K562 (cell line): ENCODE measurements around the gene CWC22. TPM values are rescaled to one million over a fixed set of nuclear protein-coding genes. Genes with fewer than 3 reads are reported as not detected.

Experiments used
- ATAC-seq: fragments of 200-7000 bp; cut with Tn5 transposase; 3 replicates; pipeline ENCODE4 v1.9.1; 2020; ENCODE audit warnings: moderate library complexity
- BruUV-seq: library from RNA; stranded (reverse); fragments of 400-500 nt; replicated peaks from 2 replicates; lab custom pipeline; 2021; lab: Mats Ljungman, UMichigan
- CTCF ChIA-PET: fragments of 300-600 bp; formaldehyde crosslinking; extraction: SDS; loops from one replicate; lab custom pipeline; 2021; ENCODE audit warnings: low intra/inter-chr PET ratio; lab: Yijun Ruan, JAX
- POLR2A ChIA-PET: fragments of 300-600, 350-650 bp; sonication (Branson Sonifier 250); formaldehyde crosslinking; extraction: SDS; loops from one replicate; lab custom pipeline; 2021; ENCODE audit warnings: antibody characterized with exemption, inconsistent platforms; lab: Yijun Ruan, JAX
- DNase-seq, 4 experiments: peaks; one replicate each; pipeline versions ENCODE4 v3.0.0 to v3.0.0-alpha.2; 2011 to 2018; ENCODE audit warnings: low spot score in 3 of 4, mixed read lengths in 3 of 4; ENCODE audit errors: extremely low read depth in 1 of 4
- FAIRE-seq: peaks from 2 replicates; lab custom pipeline; 2011; peaks lifted over from hg19 to GRCh38; lab: Jason Lieb, UNC
- H2AFZ ChIP-seq: 2 replicates; pipeline ENCODE4 v1.6.0; 2011; ENCODE audit warnings: low read depth, low read length, control low read depth, inconsistent platforms
- H3K27ac ChIP-seq: fragments of 200-600 bp; 3 replicates; pipeline ENCODE4 v1.8.0; 2011; ENCODE audit warnings: low read depth, mild to moderate bottlenecking, control low read depth, inconsistent platforms, low read length, moderate library complexity, mixed read lengths; ENCODE audit errors: extremely low read depth
- H3K27me3 ChIP-seq, 2 experiments: fragments of 300-600 bp in 1 of 2; 2 replicates in 1 of 2; 3 replicates in 1 of 2; pipeline versions ENCODE4 v1.6.0 to v1.8.0; 2011; ENCODE audit warnings: inconsistent platforms in 2 of 2, low read length in 2 of 2, mild to moderate bottlenecking in 1 of 2, mixed read lengths in 1 of 2, moderate library complexity in 1 of 2; ENCODE audit not compliant: control insufficient read depth in 2 of 2, insufficient read depth in 2 of 2
- H3K36me3 ChIP-seq: fragments of 300-600 bp; 3 replicates; pipeline ENCODE4 v1.8.0; 2011; ENCODE audit warnings: mild to moderate bottlenecking, low read length, inconsistent platforms; ENCODE audit not compliant: control insufficient read depth, insufficient read depth
- H3K4me1 ChIP-seq, 2 experiments: fragments of 200-600 bp in 1 of 2; replicated peaks in 1 of 2; 2 replicates in 1 of 2; 3 replicates in 1 of 2; pipeline versions ENCODE4 v1.5.1 to v1.8.0; 2011; ENCODE audit warnings: inconsistent platforms in 2 of 2, low read length in 2 of 2, mild to moderate bottlenecking in 1 of 2, mixed read lengths in 1 of 2, moderate library complexity in 1 of 2; ENCODE audit not compliant: control insufficient read depth in 2 of 2, insufficient read depth in 2 of 2
- H3K4me2 ChIP-seq: 2 replicates; pipeline ENCODE4 v1.6.1; 2011; ENCODE audit warnings: low read length, control low read depth, inconsistent platforms, mixed read lengths; ENCODE audit not compliant: insufficient read depth
- H3K4me3 ChIP-seq: fragments of 200-600 bp; sonication (generic), shearing (Covaris generic); 2 replicates; pipeline ENCODE4 v1.5.1; 2016; ENCODE audit warnings: control low read depth, inconsistent platforms
- H3K79me2 ChIP-seq: fragments of 200-600 bp; 3 replicates; pipeline ENCODE4 v1.8.0; 2011; ENCODE audit warnings: low read length, inconsistent platforms; ENCODE audit not compliant: control insufficient read depth, insufficient read depth
- H3K9ac ChIP-seq, 2 experiments: 2 replicates each; pipeline versions ENCODE4 v1.6.0 to v1.6.1; 2011; ENCODE audit warnings: low read depth in 2 of 2, low read length in 2 of 2, control low read depth in 1 of 2, inconsistent platforms in 1 of 2, mild to moderate bottlenecking in 1 of 2, mixed read lengths in 1 of 2; ENCODE audit not compliant: insufficient read depth in 1 of 2
- H3K9me1 ChIP-seq: one replicate; pipeline ENCODE4 v1.6.0; 2011; ENCODE audit warnings: inconsistent platforms, mild to moderate bottlenecking, low read length, moderate library complexity; ENCODE audit not compliant: control insufficient read depth, insufficient read depth
- H3K9me3 ChIP-seq: replicated peaks from 2 replicates; pipeline ENCODE4 v1.5.1; 2011; ENCODE audit warnings: low read depth, low read length, inconsistent platforms; ENCODE audit not compliant: control insufficient read depth, insufficient read depth
- H4K20me1 ChIP-seq: replicated peaks from 2 replicates; pipeline ENCODE4 v1.6.1; 2011; ENCODE audit warnings: low read length, inconsistent platforms, mixed read lengths; ENCODE audit not compliant: control insufficient read depth, insufficient read depth
- CBFA2T2 ChIP-seq: fragments of 450-650 bp; conservative IDR thresholded peaks from 2 replicates; pipeline ENCODE4 v1.6.1; 2017; ENCODE audit warnings: mild to moderate bottlenecking
- MED1 ChIP-seq: sonication (generic); formaldehyde crosslinking; IDR thresholded peaks from 2 replicates; pipeline ENCODE4 v1.8.1; 2023; ENCODE audit warnings: missing genetic modification reagents, borderline replicate concordance
- ZNF318 ChIP-seq, 2 experiments: fragments of 450-650 bp; IDR thresholded peaks; 2 replicates each; pipeline ENCODE4 v1.6.1; 2016; ENCODE audit warnings: mild to moderate bottlenecking in 2 of 2, borderline replicate concordance in 1 of 2, low read depth in 1 of 2, moderate library complexity in 1 of 2
- ZNF407 ChIP-seq: fragments of 450-650 bp; IDR thresholded peaks from 2 replicates; pipeline ENCODE4 v1.6.1; 2016; ENCODE audit warnings: low read depth
- ZSCAN32 ChIP-seq: fragments of 450-650 bp; formaldehyde crosslinking; IDR thresholded peaks from 2 replicates; pipeline ENCODE4 v1.4.0; 2020; ENCODE audit warnings: mild to moderate bottlenecking, moderate library complexity
- WGBS: fragments of 100-300 bp; shearing (Covaris generic); methylation state at CpG from one replicate; pipeline ENCODE4 v1.1.6; 2016; ENCODE audit warnings: low coverage, mixed read lengths; ENCODE audit not compliant: insufficient coverage; ENCODE audit errors: missing lambda C conversion rate; 5-methylcytosine and 5-hydroxymethylcytosine counted together
- in situ Hi-C: fragments of 300-500 bp; cut with MboI; formaldehyde crosslinking; loops from 4 replicates; pipeline ENCODE4 v1.15.0; 2018; ENCODE audit warnings: inconsistent platforms, mixed read lengths
- intact Hi-C: fragments of 100-400 bp; cut with micrococcal nuclease; formaldehyde crosslinking; loops from 2 replicates; pipeline ENCODE4 v1.14.2; 2022
- polyA plus RNA-seq, 8 experiments: library from polyadenylated mRNA; depleted of rRNA in 4 of 8; stranded (reverse) in 5 of 8; unstranded in 3 of 8; fragments of >200 nt; fragmentation: Nextera tagmentation in 2 of 8; fragmentation: Illumina TruSeq in 1 of 8; extraction: Ambion mirVana in 2 of 8; extraction: Trizol in 1 of 8; gene quantifications; 2 replicates each; pipeline versions ENCODE4 v1.2.1 to v1.2.3, GENCODE V29; 2011 to 2014; ENCODE audit warnings: inconsistent platforms in 1 of 8, missing spikeins in 1 of 8
- total RNA-seq, 7 experiments: library from RNA; depleted of rRNA in 6 of 7; stranded (reverse); fragments of >200 nt in 6 of 7; fragmentation: Illumina TruSeq in 2 of 7; extraction: Trizol in 2 of 7; gene quantifications; 2 replicates each; pipeline versions ENCODE4 v1.2.1 to v1.2.3, GENCODE V29; 2011 to 2021; ENCODE audit warnings: low replicate concordance in 1 of 7

The CWC22 gene
- total and polyA plus RNA-seq, 9 of the 15 experiments (the other 6 are each of a cell fraction or from before 2014, with no cell fraction given): 14.5 to 54.2 (median 36.7) TPM

- Histone ChIP-seq H3K27ac (no peak overlapping the region), H3K4me3 (no peak overlapping the region), H3K4me2 (no peak overlapping the region), H3K9me3 (no peaks in the 10 kb centered on the region; the same call in 1 of the 2 replicates), H4K20me1 (no peaks in the 10 kb centered on the region), H3K9ac (no peak overlapping the region), H2AFZ (no peak overlapping the region), H3K4me1 (peaks cover 0 to 25% of the 10 kb centered on the region in 2 experiments; a peak in 4 of 5 replicates), H3K9me1 (no peaks in the 10 kb centered on the region), H3K27me3 (no peaks in the 10 kb centered on the region), H3K36me3 (peaks cover 16% of the 10 kb centered on the region), H3K79me2 (peaks cover 72% of the 10 kb centered on the region)
- WGBS: 85% methylated on average over 4 of the region's 5 CpGs
- DNase-seq (no peak), ATAC-seq (no peak), FAIRE-seq (no peak)
- BruUV-seq: no TSS peak
- in situ Hi-C loops (no loop called here), intact Hi-C loops (loop anchor here (10.0 kb wide), 2 partner anchors 1530 to 1890 kb away; partner anchors contain the start of genes FKBP7 and ITPRID2)
- CTCF ChIA-PET: no interaction called here
- POLR2A ChIA-PET: interaction anchor here (2.5 kb wide), 1 partner anchor 8 kb away, joined by 16 read pairs; no protein-coding TSS in a partner anchor
- TF ChIP-seq ZNF407 (no peak), MED1 (CRISPR knock-in tag) (no peak), ZSCAN32 (CRISPR knock-in tag) (no peak), CBFA2T2 (no peak), ZNF318 (IDR thresholded peaks at IDR 0.05; ENCODE audit: borderline replicate concordance in 1 of 2, low read depth in 1 of 2) (no peak)
Measured at GRCh38 chr2:180004731-180005130, 2.4 kb downstream of the CWC22 start.
